RWPE1 (cell line): Measurements from ENCODE around the gene APOB.

Source experiments
- CTCF ChIA-PET: fragments of 350-600 bp; sonication (Branson Sonifier 250); formaldehyde crosslinking; extraction: SDS; loops from one replicate; lab custom pipeline; 2021; lab: Yijun Ruan, JAX
- POLR2A ChIA-PET: fragments of 400-600 bp; formaldehyde crosslinking; extraction: SDS; loops from one replicate; lab custom pipeline; 2020; ENCODE audit warnings: antibody characterized with exemption; ENCODE audit not compliant: low non-redundant PET; lab: Yijun Ruan, JAX
- DNase-seq: peaks from one replicate; pipeline ENCODE4 v3.0.0; 2012; ENCODE audit warnings: low spot score
- H3K27ac ChIP-seq: fragments of 450-650 bp; 2 replicates; pipeline ENCODE4 v1.5.1; 2017
- CTCF ChIP-seq: fragments of 450-650 bp; conservative IDR thresholded peaks from 2 replicates; pipeline ENCODE4 v1.5.1; 2017; ENCODE audit warnings: low read depth, mild to moderate bottlenecking

APOB gene

GRCh38 chr2:21019000-21019677 is 24.7 kb downstream of the APOB start:
- ChIA-PET POLR2A (no interaction called here), CTCF (no interaction called here)
- no peak for TF ChIP-seq CTCF
- no peak for DNase-seq
- no peak overlapping the region for H3K27ac ChIP-seq

- no peak for DNase-seq
- ChIA-PET CTCF (no interaction called here), POLR2A (no interaction called here)
- TF ChIP-seq CTCF, result no peak
- H3K27ac ChIP-seq, result no peak overlapping the region
Observed at GRCh38 chr2:21018290-21018689, 25.6 kb downstream of the APOB start.

- POLR2A ChIA-PET, result no interaction called here
- H3K27ac ChIP-seq, result no peak overlapping the region
- CTCF ChIA-PET, result no interaction called here
- DNase-seq, result no peak
- TF ChIP-seq CTCF, result no peak
Observed at GRCh38 chr2:21017748-21018276, 26.1 kb downstream of the APOB start.

GRCh38 chr2:21015281-21015645 is 28.6 kb downstream of the APOB start:
- TF ChIP-seq CTCF, result no peak
- H3K27ac ChIP-seq, result no peak overlapping the region
- CTCF ChIA-PET, result interaction anchor here (0.7 kb wide), 1 partner anchor 353 kb away, joined by 3 read pairs; no protein-coding TSS in a partner anchor
- POLR2A ChIA-PET, result no interaction called here
- no peak for DNase-seq

- DNase-seq, result no peak
- ChIA-PET CTCF (no interaction called here), POLR2A (no interaction called here)
- H3K27ac ChIP-seq, result no peak overlapping the region
- TF ChIP-seq CTCF, result no peak
Observed at GRCh38 chr2:21014364-21015280, 29.3 kb downstream of the APOB start.

- no peak for DNase-seq
- ChIA-PET POLR2A (no interaction called here), CTCF (no interaction called here)
- H3K27ac ChIP-seq, result no peak overlapping the region
- no peak for TF ChIP-seq CTCF
Observed at GRCh38 chr2:21013043-21013816, 30.6 kb downstream of the APOB start.
